Measurements from ENCODE around the gene CD99.

DNA sequence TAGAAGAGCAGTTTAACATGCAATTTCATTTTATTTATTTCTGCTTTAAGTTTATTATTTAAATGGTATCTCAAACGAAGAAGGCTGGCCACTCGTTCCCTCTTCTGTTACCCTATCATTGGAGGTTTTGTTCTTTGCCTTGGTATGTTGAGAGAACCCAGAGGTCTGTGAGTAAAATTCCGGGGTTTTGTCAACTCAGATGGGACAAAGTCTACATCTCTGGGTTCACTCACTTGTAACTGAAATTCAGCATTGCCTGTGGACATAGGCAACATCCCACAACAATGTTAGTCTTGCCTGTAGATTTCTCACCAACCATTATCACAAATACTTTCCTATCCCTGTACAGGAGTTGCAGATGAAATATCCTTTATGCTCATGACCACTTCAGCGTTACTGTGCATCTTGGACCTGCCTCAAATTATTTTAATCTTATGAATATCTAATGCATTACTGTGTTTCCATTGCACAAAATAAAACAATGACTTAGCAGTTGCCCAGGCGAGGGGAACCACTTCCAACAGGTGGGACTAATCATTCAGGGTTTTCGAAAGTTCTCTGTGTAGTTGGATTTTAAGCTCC, 33.5 kb upstream of the CD99 start:
- TF ChIP-seq, protein P1, sequence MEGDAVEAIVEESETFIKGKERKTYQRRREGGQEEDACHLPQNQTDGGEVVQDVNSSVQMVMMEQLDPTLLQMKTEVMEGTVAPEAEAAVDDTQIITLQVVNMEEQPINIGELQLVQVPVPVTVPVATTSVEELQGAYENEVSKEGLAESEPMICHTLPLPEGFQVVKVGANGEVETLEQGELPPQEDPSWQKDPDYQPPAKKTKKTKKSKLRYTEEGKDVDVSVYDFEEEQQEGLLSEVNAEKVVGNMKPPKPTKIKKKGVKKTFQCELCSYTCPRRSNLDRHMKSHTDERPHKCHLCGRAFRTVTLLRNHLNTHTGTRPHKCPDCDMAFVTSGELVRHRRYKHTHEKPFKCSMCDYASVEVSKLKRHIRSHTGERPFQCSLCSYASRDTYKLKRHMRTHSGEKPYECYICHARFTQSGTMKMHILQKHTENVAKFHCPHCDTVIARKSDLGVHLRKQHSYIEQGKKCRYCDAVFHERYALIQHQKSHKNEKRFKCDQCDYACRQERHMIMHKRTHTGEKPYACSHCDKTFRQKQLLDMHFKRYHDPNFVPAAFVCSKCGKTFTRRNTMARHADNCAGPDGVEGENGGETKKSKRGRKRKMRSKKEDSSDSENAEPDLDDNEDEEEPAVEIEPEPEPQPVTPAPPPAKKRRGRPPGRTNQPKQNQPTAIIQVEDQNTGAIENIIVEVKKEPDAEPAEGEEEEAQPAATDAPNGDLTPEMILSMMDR (conservative IDR thresholded peaks at IDR 0.05 in 1 of 2, IDR thresholded peaks at IDR 0.05 in 1 of 2; ENCODE audit: low read depth in 1 of 2, low read length in 2 of 2), result no peak
- TF ChIP-seq EZH2 (IDR thresholded peaks at IDR 0.05; ENCODE audit: low read length, missing control alignments), result no peak

Measured in fibroblast of lung (primary cell).